ENCODE data around the gene CBFA2T3.
A peak's percentile ranks its signal among the peaks of the same experiment; 100 is the strongest.

Gene CBFA2T3

GRCh38 chr16:88863426-88863825 lies 113.6 kb downstream of the CBFA2T3 start:
- DNase-seq = no peak

- no peak for DNase-seq
Measured at GRCh38 chr16:88862968-88863367, 114.0 kb downstream of the CBFA2T3 start.

DNA sequence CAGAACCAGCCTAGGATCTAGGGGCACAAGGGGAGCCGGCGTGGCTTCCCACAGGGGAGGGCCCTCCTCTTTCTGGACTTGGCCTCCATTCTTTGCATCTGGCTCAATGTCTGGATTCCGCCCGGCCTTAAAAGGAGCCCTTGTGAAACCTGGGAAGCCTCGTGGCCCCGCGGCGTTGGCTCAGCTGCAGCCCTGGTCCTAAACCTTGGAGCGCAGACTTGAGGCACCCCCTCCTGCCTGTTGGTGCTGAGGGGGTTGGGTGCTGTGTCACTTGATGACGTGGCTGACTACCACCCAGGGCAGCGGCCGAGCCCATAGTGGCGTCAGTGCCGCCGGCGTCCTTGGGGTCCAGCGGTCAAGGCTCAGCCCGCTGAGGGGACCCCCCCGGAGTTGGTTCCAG lies 115.6 kb downstream of the CBFA2T3 start:
- no peak for DNase-seq

DNA sequence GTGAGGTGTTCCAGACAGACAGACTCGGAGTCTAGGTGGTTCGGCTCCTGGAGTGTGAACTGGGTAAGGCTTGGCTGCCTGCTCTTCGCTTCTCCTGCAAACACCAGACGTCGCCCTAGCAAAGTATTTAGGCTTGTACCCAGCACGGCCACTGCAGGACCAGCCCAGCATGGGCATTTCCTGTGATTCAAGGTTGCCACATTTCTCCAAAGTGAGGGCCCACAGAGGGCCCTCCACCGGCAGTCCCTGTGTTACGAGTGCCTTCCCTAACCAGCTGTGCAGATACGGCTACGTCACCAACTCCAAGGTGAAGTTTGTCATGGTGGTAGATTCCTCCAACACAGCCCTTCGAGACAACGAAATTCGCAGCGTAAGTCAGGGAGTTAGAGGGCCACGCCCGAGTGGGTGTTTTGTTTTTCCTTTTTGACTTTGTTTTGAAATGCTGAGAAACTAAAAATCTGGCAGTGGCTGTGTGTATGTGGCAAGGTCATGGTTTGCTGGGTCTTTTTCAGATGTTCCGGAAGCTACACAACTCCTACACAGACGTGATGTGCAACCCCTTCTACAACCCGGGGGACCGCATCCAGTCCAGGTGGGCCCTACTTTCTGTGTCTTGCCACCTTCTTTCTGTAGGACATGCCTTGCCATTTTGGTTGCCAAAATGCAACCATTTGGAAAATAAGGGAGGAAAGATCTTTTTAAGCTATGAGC lies 117.5 kb downstream of the CBFA2T3 start:
- DNase-seq = no peak

- DNase-seq = peak in 55 of 56 donors; percentile 17 to 83 (median 60)
Measured at GRCh38 chr16:88857728-88858339, 119.2 kb downstream of the CBFA2T3 start.

DNA sequence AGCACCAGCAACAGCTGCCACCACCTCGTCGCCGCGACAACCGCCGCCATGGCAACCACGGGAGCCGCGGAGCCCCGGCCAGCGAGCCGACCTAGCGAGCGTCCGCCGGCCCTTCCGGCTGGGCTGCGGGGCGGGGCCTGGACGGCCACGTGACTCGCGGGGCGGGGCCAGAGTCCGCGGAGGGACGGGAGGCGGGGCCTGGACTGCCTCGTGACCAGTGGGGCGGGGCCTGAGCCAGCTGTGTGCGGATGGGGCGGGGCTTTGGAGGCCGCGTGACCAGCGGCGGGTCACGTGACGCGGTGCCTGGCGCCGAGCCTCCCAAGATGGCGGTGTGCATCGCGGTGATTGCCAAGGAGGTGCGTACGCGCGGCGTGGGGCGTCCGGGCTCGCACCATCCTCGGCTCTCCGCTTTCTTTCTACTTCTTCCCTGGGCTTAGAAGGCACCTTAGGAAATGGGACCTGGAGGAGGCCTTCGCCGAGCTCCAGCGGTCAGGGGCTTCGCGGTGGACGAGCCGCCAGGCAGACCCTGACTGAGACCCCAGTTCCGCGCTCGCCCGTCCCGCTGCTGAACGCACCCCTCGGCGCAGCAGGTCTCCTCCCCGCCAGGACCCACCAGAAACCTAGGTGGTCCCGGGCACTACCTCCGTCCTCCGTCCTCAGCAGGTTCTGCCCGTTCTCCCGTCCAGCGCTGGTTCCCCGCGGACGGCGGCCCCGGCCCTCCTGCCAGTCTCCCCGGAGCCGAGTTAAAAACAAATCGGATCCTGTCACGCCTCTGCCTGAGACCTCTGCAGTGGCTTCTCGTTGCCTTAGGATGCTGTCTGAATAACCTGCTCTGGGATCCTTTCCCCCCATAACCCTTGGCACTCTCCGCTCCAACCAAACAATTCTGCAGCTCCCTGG lies 119.9 kb downstream of the CBFA2T3 start, which contains the start of the genes GALNS and TRAPPC2L:
GALNS (minus strand) TSS at position 120 of the 900 bp plus-strand sequence; CDS start at position 50, 70 bp downstream.
TRAPPC2L (plus strand) TSS at position 300 of the 900 bp plus-strand sequence; CDS start at position 324, 24 bp downstream.
- peak; percentile 57 to 100 (median 96) for DNase-seq

- DNase-seq = peak in 4 of 56 donors; percentile 17 to 57 (median 38)
Measured at GRCh38 chr16:88856122-88856827, 120.7 kb downstream of the CBFA2T3 start.

DNA sequence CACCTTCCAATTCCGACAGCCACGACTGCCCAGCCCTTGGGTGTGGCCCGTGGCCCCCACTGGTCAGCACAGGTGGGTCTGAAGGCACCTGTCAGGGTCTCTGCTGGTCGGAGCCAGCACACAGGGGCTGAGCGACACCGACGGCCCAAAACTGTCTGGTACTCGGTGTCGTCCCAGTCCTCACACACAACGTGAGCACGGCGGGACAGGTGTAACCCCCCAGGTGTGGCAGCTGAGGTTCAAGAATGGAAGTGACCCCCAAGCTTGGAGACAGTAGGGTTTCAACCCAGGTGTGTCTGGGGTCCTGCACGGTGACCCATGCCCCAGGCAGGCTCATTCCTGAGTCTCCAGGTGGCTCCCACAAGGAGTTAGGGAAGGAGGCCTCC lies 121.3 kb downstream of the CBFA2T3 start:
- no peak for DNase-seq

DNA sequence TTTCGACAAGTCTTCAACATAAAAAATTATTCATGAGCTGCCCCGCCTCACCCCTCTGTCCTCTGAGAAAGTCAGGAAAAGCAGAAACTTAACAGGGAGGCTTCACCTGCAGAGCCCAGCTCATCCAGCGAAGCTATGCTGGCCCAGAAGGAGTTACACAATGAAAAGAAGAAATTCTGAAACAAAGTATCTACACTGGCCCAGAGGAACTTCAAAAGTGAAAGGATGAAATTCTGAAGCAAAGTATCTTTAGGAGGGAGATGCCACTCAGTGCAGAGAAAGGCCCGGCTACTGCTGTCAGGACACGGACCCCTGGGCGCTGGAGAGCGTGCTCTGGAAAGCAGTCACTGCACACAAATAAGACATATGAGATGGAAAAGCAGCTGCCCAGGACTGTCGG lies 121.8 kb downstream of the CBFA2T3 start:
- DNase-seq = no peak

GRCh38 chr16:88854306-88855111 lies 122.5 kb downstream of the CBFA2T3 start:
- DNase-seq = no peak

DNA sequence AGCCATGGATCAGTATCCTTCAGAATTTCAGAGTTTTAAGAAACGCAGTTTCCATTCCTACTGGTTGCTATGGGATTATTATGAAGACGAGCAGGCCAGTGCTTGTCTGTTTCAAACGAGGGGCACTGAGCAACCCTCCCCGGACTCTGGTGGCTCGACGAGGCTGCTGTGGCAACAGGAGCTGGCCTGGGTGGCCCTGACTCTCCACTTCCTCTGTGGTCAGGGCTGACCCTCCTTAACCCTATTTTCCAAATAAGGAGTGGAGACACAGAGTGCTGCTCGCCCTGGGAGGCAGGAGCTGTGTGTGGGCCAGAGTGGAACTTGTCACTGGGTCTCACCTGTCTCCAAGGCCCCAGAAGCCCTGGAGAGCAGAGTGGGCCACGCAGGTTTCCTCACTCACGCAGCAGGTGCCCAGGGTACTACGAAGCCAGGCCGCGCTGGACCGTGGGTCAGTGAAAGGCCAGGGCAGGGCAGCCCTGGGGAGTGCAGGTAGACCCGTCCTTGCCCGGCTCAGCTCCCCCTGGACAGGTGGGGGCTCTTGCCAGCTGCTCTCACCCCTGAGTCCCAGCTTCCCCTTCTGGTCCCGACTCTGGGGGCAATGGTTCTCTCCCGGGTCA lies 123.6 kb downstream of the CBFA2T3 start:
- DNase-seq = peak in 1 of 56 donors; percentile 8

- DNase-seq = no peak
Measured at GRCh38 chr16:88851616-88852015, 125.4 kb downstream of the CBFA2T3 start.

GRCh38 chr16:88850531-88851199 lies 126.3 kb downstream of the CBFA2T3 start:
- DNase-seq = no peak

DNA sequence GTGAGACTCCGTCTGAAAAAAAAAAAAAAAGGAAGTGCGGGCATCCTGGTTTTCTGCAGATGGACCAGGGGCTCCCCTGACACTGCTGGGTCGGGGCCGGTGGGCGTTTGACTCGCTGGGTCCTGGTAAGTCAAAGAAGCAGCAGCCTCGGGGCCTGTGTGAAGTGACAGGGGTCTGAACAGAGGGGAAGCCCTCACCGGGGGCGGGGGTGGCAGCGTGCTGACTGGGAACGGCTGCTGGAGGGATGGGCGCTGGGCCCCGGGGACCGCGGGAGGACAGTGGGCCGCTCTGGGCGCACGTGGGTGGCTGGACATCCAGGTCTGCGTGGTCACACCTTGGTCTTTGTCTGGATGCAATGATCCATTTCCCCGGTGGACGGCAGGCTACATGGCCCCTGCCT lies 128.4 kb downstream of the CBFA2T3 start:
- DNase-seq = no peak

GRCh38 chr16:88847654-88848053 lies 129.4 kb downstream of the CBFA2T3 start:
- DNase-seq = no peak

- no peak for DNase-seq
Measured at GRCh38 chr16:88846088-88846487, 130.9 kb downstream of the CBFA2T3 start.

DNA sequence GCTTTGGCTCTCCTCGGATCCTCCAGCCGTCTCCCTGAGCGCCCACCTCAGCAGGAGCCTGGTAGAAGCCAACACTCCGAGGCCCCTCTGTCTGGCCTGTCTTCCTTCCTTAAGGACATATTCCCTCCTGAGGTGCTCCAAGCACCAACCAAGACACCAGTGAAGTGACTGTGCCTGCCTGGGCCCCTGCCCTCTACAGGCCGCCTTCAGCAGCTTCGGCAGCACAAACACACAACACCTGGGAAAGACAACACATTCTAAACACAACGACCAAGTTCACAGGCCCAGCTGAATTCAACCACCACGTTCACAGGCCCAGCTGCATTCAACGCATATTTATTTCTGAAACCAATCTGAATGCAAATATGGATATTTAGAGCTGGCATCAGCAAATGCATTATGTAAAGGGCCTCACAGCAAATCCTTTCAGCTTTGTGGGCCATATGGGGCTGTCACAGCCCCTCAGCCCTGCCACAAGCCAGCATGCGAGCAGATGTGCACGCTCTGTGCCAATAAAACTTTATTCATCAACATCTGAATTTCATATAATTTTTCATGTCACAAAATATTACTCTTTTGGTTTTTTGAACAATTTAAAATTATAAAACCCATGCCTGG lies 132.5 kb downstream of the CBFA2T3 start:
- DNase-seq = no peak

- no peak for DNase-seq
Measured at GRCh38 chr16:88843256-88843655, 133.8 kb downstream of the CBFA2T3 start.

GRCh38 chr16:88842806-88843205 lies 134.2 kb downstream of the CBFA2T3 start:
- no peak for DNase-seq

Measured in amygdala (tissue), 56 donors.